ENCODE measurements around the gene CAV2.
A peak's percentile ranks its signal among the peaks of the same experiment; 100 is the strongest.

Gene CAV2

GRCh38 chr7:116505278-116505677, 5.7 kb downstream of the CAV2 start:
- no peak overlapping the region for H3K4me3 ChIP-seq (ENCODE audit: low read depth, low read length)
- no peak for TF ChIP-seq CTCF (IDR thresholded peaks at IDR 0.05; ENCODE audit: low read depth, low read length)

GRCh38 chr7:116505823-116506222, 6.3 kb downstream of the CAV2 start:
- H3K4me3 ChIP-seq (ENCODE audit: low read depth, low read length), result no peak overlapping the region
- TF ChIP-seq CTCF (IDR thresholded peaks at IDR 0.05; ENCODE audit: low read depth, low read length), result no peak

GRCh38 chr7:116509982-116510579, 10.5 kb downstream of the CAV2 start:
- H3K4me3 ChIP-seq (ENCODE audit: low read depth, low read length), result no peak overlapping the region
- TF ChIP-seq CTCF (IDR thresholded peaks at IDR 0.05; ENCODE audit: low read depth, low read length), result no peak

GRCh38 chr7:116510795-116511194, 11.3 kb downstream of the CAV2 start:
- no peak for TF ChIP-seq CTCF (IDR thresholded peaks at IDR 0.05; ENCODE audit: low read depth, low read length)

GRCh38 chr7:116511552-116512519, 12.3 kb downstream of the CAV2 start:
- TF ChIP-seq CTCF (IDR thresholded peaks at IDR 0.05; ENCODE audit: low read depth, low read length), result no peak
- peak overlapping the region; percentile 43 for H3K4me3 ChIP-seq (ENCODE audit: low read depth, low read length)

More at GRCh38 chr7:116510795-116511194, 11.3 kb downstream of the CAV2 start:
- H3K4me3 ChIP-seq (ENCODE audit: low read depth, low read length), result no peak overlapping the region

- no peak for TF ChIP-seq CTCF (IDR thresholded peaks at IDR 0.05; ENCODE audit: low read depth, low read length)
- H3K4me3 ChIP-seq (ENCODE audit: low read depth, low read length), result peak overlapping the region; percentile 43
Measured at GRCh38 chr7:116512520-116513188, 13.1 kb downstream of the CAV2 start.

All from WI38 (cell line).